ENCODE results near the gene KRT86. TPM values are rescaled to one million over a fixed set of nuclear protein-coding genes. Genes with fewer than 3 reads are reported as not detected.

The KRT86 gene
- total and polyA plus RNA-seq, 2 of the 8 experiments (the other 6 are each of a cell fraction or from before 2014, with no cell fraction given): 0.12 TPM; not detected in 1

DNA sequence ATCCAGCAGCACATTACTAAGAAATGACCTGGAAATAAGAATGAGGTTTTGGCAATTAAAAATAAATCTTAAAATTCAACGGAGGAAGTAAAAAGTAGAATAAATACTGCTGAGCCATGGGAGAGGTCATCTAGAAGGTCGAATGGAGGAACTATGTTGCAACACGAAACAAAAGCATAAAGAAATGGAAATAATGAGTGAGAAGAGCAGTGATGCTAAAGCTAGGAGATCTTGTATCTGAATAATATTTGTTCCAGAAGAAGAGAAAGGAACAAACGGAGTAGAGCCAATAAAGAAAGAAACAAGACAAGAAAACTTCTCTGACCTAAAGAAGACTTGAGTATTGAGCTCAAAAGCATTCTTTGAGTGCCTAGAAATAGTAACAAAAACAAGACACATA, 48.0 kb upstream of the KRT86 start:
- Histone ChIP-seq H2AFZ (ENCODE audit: low read length) (no peak overlapping the region), H3K4me1 (replicated peaks in 1 of 4; ENCODE audit: control insufficient read depth in 3 of 4, insufficient read depth in 4 of 4, low read length in 3 of 4) (peaks cover 0 to 4% (median 3%) of the 10 kb centered on the region in 4 experiments; a peak in 4 of 7 replicates), H3K4me3 (ENCODE audit: extremely low read depth in 1 of 4, insufficient read depth in 2 of 4, low read depth in 3 of 4, low read length in 4 of 4) (no peak overlapping the region), H3K27me3 (replicated peaks in 1 of 4; ENCODE audit: control insufficient read depth in 3 of 4, extremely low read depth in 1 of 4, insufficient read depth in 3 of 4, low read length in 3 of 4) (peaks cover 0 to 11% (median 6%) of the 10 kb centered on the region in 4 experiments; a peak in 6 of 7 replicates), H3K23ac (ENCODE audit: insufficient read length) (no peak overlapping the region), H4K91ac (replicated peaks; ENCODE audit: insufficient read length, low read length) (no peak overlapping the region), H3K79me2 (ENCODE audit: control insufficient read depth in 1 of 2, insufficient read depth in 2 of 2, low read length in 2 of 2) (no peaks in the 10 kb centered on the region), H3K14ac (ENCODE audit: insufficient read length) (no peak overlapping the region), H2BK5ac (ENCODE audit: low read depth, low read length) (no peak overlapping the region), H2BK20ac (ENCODE audit: low read length) (no peak overlapping the region), H4K20me1 (replicated peaks in 1 of 2; ENCODE audit: control insufficient read depth in 1 of 2, insufficient read depth in 2 of 2, low read length in 2 of 2) (no peaks in the 10 kb centered on the region), H3K18ac (ENCODE audit: extremely low read depth, low read length) (no peak overlapping the region), H3K4me2 (ENCODE audit: insufficient read depth in 1 of 2, low read depth in 2 of 2, low read length in 2 of 2) (no peak overlapping the region), H3K27ac (ENCODE audit: low read depth, low read length) (no peak overlapping the region), H3K4ac (replicated peaks; ENCODE audit: insufficient read length, low read depth, low read length) (no peak overlapping the region), H2AK5ac (ENCODE audit: low read depth, low read length) (no peak overlapping the region), H2BK12ac (ENCODE audit: low read depth, low read length) (no peak overlapping the region), H3K36me3 (ENCODE audit: control insufficient read depth in 2 of 4, insufficient read depth in 4 of 4, low read length in 3 of 4) (no peaks in the 10 kb centered on the region; a peak in 1 of 8 replicates), H2BK15ac (ENCODE audit: low read length) (no peak overlapping the region), H4K5ac (ENCODE audit: insufficient read length, low read depth, low read length) (no peak overlapping the region), H3K9ac (replicated peaks in 1 of 4; ENCODE audit: extremely low read depth in 1 of 4, low read depth in 3 of 4, low read length in 3 of 4) (no peak overlapping the region), H3K9me3 (ENCODE audit: insufficient read depth in 2 of 2, low read depth in 1 of 2, low read length in 1 of 2) (no peaks in the 10 kb centered on the region), H3K23me2 (ENCODE audit: low read depth, low read length) (no peaks in the 10 kb centered on the region), H2BK120ac (replicated peaks; ENCODE audit: low read depth, low read length) (no peak overlapping the region), H3K79me1 (ENCODE audit: low read depth, low read length) (no peaks in the 10 kb centered on the region), H4K8ac (ENCODE audit: extremely low read depth, insufficient read depth, low read length) (no peak overlapping the region), H3K56ac (replicated peaks; ENCODE audit: insufficient read length, low read depth, low read length) (no peak overlapping the region)
- DNase-seq (ENCODE audit: low read depth in 1 of 2, low spot score in 2 of 2) (no peak), FAIRE-seq (no peak)
- 83% methylated on average over 4 of the region's 4 CpGs; no CpG with 5 or more reads in 1 of the 2 experiments for whole genome bisulfite sequencing, 2 experiments (ENCODE audit: extremely low coverage in 1 of 2, insufficient coverage in 1 of 2, insufficient read length in 1 of 2, insufficient replicate concordance in 2 of 2, low coverage in 1 of 2, low lambda C conversion rate in 2 of 2, missing lambda C conversion rate in 1 of 2)
- TF ChIP-seq CTBP2 (IDR thresholded peaks at IDR 0.05; ENCODE audit: borderline replicate concordance, insufficient read depth, insufficient read length, low read length) (no peak), SAP30 (IDR thresholded peaks at IDR 0.05; ENCODE audit: insufficient read depth, insufficient replicate concordance, low read length) (no peak), POLR2A (IDR thresholded peaks at IDR 0.05; ENCODE audit: control extremely low read depth in 1 of 2, low read depth in 2 of 2, low read length in 2 of 2) (no peak), RBBP5 (IDR thresholded peaks at IDR 0.05; ENCODE audit: borderline replicate concordance, low read depth, low read length) (no peak), RAD21 (IDR thresholded peaks at IDR 0.05 in 1 of 2, conservative IDR thresholded peaks at IDR 0.05 in 1 of 2; ENCODE audit: low read depth in 2 of 2, low read length in 2 of 2) (no peak), RNF2 (IDR thresholded peaks at IDR 0.05; ENCODE audit: borderline replicate concordance, low read depth, low read length, missing control alignments, poor library complexity, severe bottlenecking) (no peak), TAF1 (IDR thresholded peaks at IDR 0.05; ENCODE audit: low read depth, low read length) (no peak), NANOG (IDR thresholded peaks at IDR 0.05; ENCODE audit: insufficient read depth, low read depth, low read length, poor library complexity, severe bottlenecking) (no peak), POU5F1 (IDR thresholded peaks at IDR 0.05; ENCODE audit: low read depth, low read length) (no peak), RXRA (IDR thresholded peaks at IDR 0.05; ENCODE audit: insufficient read depth, low read depth, low read length) (no peak)
- TF ChIP-seq, protein P1, sequence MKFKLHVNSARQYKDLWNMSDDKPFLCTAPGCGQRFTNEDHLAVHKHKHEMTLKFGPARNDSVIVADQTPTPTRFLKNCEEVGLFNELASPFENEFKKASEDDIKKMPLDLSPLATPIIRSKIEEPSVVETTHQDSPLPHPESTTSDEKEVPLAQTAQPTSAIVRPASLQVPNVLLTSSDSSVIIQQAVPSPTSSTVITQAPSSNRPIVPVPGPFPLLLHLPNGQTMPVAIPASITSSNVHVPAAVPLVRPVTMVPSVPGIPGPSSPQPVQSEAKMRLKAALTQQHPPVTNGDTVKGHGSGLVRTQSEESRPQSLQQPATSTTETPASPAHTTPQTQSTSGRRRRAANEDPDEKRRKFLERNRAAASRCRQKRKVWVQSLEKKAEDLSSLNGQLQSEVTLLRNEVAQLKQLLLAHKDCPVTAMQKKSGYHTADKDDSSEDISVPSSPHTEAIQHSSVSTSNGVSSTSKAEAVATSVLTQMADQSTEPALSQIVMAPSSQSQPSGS (IDR thresholded peaks at IDR 0.05; ENCODE audit: low read length): no peak
- ChIA-PET CTCF (ENCODE audit: partially characterized antibody) (interaction anchor here (0.6 to 3.5 kb wide), 10 partner anchors 9 to 314 kb away, joined by 3 to 34 read pairs (median 6); no protein-coding TSS in a partner anchor), POLR2A (ENCODE audit: partially characterized antibody) (no interaction called here)
